HG03354 (cell line): Measurements from ENCODE around the gene ZNF282.

ENCODE experiments used
- ATAC-seq: cut with Tn5 transposase; IDR thresholded peaks from one replicate; pipeline ENCODE4 v1.9.1; 2021; ENCODE audit warnings: mild to moderate bottlenecking; ENCODE audit not compliant: unreplicated experiment, poor library complexity, severe bottlenecking

ZNF282 gene

DNA sequence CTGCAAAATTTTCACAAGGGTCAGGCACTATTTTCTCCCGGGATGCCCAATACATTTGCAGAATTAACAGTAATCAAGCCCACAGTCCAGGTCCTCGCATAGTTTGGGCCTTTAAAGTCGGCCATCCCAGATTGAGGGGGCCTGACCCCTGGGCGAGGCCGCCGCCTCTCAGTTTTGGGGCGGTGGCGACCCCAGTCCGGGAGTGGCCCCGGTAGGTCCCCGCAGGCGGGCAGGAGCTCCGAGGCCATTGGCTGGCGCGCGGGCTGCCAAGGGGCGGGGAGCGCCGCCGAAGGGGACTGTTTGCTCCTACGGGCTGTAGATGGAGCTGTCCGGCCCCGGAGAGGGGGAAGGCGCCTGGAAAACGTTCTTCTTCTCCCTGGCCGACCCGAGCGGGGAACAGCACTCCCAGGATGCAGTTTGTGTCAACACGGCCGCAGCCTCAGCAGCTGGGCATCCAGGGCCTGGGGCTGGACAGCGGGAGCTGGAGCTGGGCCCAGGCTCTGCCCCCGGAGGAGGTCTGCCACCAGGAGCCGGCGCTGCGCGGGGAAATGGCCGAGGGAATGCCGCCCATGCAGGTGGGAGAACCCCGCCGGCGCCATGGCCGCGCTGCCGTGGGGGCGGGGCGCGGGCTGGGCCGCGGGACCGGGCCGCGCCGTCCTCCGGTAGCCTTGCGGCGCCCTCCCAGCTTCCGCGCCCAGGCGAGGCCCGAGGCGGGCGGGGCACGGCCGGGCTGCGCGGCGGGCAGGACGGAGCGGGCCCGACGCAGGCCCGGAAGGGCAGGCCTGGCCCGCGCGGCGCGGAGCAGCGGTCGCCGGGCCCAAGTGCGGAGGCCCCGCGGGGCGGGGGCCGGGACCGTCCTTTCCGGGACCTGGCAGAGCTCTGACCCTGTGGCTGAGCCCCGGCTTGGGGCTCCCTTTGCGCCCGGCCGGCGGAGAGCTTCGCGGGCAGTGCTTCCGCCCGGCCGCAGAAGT, at the start of gene ZNF282:
ZNF282 (plus strand) TSS at position 367 of the 971 bp plus-strand sequence; CDS start at position 411, 44 bp downstream.
- peak; percentile 93 for ATAC-seq

DNA sequence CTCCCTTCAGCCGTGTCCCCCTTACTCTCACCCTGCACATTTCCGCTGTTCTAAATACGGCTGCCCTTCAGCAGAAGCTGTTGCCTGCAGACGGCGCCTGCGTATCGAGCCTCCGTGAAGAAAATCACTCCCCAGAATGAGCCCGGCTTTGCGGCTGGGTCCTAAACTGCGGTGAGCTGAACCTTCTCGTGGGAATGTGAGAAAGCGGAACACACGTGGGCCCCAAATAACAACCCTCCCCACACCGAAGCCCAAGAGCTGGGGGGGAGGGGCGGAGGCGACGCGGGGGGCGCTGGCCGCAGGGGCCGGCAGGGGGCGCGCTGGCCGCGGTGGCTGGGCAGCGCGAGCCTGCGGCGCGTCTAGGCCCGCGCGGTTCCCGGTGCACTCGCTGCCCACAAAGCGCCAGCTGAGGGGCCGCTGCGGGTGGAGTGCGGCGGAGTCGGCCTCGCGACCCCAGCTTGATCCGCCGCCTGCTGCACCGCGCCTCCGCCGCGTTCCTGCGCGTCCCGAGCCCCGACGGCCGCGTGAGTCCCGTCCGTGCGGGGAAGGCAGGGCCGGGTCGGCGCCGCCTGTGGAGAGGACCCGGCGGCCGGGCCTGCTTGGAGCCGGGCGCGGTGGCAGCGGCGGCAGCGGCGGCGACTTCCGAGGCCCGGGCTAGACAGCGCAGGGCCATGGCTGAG, 48.1 kb upstream of the ZNF282 start, which contains the start of gene ZNF398:
ZNF398 (plus strand) TSS at position 382 of the 680 bp plus-strand sequence; CDS start at position 672, 290 bp downstream.
- ATAC-seq = peak; percentile 75

DNA sequence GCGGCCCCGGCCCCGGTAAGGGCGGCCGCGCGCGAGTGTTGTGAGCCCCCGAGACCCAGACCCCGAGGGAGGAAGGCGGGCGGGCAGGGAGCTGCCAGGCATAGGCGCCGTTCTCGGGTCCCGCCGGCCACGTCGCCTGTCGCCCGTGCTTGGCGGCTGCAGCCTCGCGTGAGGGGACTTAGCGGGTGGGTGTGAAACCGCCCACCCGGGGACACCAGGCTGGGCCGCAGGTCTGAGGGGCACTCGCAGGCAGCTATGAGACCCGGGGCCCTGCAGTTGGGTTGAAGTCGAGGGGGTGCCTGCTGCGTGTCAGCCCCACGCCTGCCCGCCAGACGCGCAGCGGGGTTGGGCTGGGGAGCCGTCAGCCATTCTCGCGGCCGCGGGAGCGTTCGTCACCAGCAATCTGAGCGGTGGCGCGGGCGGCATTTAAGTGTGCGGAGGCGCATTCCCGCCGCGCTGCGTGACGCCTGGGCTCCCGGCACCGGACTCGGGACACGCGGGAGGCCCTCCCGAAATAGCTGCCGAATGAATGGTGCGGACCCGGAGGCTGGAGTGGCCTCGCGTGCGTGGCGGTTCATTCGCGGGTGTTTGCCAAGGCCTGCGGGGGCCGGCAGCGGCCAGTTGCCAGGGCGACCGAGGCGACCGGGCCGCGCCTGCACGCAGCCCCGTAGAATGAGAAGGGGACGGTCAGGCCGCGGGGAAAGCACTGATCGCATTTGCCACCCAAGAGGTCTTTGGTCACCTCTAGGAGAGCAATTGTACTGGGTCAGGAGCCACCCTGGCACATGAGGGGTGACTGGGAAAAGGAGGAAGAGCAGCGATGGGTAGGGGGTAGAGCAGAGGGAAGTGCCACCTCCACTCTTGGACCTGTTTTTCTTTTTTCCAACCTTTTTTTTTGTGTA, 47.3 kb upstream of the ZNF282 start:
- peak; percentile 45 for ATAC-seq

DNA sequence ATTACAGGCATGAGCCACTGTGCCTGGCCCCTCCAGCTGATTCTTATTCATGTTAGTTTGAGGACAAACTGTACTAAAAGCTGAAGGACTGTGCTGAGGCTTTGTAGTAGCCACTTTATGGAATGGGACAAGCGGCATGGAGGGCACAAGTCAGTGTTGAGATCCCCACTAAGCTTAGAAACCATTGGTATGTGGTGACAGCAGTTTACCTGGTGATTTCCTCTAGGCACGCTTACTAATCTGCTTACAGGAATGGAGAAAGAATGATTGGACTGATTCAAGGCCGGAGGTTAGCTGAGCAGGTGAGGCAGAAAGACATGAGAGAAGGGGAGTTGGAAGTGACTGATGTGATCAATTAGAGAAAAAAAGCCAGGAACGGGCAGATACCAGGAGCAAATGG, 44.4 kb upstream of the ZNF282 start:
- ATAC-seq = no peak

GRCh38 chr7:149153346-149153745, 42.0 kb upstream of the ZNF282 start:
- no peak for ATAC-seq

DNA sequence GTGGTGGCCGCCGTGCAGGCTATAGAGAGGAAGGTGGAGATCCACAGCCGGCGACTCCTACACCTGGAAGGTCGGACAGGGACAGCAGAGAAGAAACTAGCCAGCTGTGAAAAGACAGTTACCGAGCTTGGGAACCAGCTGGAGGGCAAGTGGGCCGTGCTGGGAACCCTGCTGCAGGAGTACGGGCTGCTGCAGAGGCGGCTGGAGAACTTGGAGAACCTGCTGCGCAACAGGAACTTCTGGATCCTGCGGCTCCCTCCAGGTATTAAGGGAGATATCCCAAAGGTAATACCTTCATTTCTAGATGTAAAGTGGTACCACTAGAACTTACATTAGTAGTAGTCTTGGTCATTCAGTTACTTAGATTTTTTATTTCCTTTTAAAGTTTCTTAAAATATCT, 41.3 kb upstream of the ZNF282 start:
- no peak for ATAC-seq

GRCh38 chr7:149156898-149157297, 38.4 kb upstream of the ZNF282 start:
- ATAC-seq = no peak

DNA sequence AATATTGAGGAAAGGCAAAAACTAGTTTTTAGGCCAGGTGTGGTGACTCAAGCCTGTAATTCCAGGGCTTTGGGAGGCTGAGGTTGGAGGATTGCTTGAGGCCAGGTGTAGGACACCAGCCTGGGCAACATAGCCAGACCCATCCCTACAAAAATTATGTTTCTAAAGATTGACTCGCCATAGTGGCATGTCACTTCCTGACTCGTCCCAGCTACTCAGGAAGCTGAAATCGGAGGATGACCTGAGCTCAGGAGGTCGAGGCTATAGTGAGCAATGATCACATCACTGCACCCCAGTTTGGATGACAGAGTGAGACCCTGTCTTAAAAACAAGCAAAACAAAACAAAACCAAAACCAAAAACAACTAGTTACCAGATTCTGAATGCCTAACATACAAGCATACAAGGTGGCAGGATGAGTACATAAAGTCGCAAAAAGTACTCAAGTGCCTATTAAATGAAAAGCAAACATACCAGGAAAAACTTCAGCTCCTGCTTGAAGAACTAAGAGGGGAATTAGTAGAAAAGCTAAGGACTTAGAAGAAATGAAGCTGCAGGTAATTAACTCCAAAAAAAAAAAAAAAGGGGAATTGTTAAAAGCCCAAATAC, 34.0 kb upstream of the ZNF282 start:
- ATAC-seq = no peak

GRCh38 chr7:149166142-149166541, 29.2 kb upstream of the ZNF282 start:
- ATAC-seq = no peak

- no peak for ATAC-seq
These were observed 28.6 kb upstream of the ZNF282 start for GRCh38 chr7:149166630-149167352.

DNA sequence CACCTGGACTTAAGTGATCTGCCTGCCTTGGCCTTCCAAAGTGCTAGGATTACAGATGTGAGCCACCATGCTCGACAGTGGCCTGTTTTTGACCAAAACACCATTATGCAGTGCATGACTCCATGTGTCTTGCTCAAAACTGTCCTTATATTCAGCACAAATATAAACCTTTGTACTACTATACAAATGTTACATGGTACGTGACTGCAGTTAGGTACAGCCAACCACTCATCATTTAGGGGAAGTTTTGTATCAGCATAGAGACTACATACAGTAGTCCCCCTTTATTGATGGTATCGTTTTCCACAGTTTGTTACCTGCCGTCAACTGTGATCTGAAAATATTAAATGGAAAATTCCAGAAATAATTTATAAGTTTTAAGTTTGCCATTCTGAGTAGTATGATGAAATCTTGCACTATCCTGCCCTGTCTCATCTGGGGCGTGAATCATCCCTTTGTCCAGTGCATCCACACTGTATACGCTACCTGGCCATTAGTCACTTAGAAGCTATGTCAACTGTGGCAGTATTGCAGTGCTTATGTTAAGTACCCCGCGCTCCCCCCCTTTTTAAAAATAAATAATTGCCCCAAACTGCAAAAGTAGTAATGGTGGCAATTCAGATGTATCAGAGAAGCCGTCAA, 23.3 kb upstream of the ZNF282 start:
- no peak for ATAC-seq

- ATAC-seq = no peak
These were observed 22.8 kb upstream of the ZNF282 start for GRCh38 chr7:149172534-149172920.

- no peak for ATAC-seq
These were observed 20.2 kb upstream of the ZNF282 start for GRCh38 chr7:149175150-149175549.

- no peak for ATAC-seq
These were observed 16.1 kb upstream of the ZNF282 start for GRCh38 chr7:149179241-149179640.

DNA sequence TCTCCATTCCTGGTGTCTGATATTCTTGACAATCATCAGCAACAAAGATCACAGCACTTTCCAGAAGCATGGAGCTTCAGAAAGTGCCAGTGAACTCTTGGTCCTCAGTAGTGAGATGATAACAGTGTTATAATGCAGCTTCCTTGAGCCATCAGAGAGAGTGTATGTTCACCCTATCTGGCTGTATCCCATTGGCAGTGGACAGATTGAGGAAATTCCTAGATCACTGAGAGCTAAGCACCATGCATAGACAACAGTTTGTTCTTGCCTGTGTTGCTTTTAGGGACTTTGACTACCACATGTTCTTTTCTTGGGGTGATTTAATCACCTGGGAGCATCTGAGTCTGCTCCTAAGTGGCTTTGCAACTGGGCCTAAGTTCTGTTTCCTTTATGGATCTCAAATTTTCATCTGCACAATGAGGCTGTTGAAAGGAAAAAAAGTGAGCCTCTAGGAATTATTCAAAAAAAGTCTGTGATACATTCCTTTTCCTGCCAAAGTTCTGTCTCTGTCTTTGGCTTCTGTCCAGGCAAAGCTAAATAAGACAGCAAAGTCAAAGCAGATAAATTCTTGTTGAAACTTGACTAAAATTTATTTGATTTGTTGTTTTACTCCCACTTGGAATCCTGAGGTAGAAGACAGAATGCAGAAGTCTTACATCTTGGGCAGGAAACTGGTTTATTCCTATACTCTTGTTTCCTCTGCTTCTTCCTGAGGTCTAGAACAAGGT, 14.5 kb upstream of the ZNF282 start:
- no peak for ATAC-seq

DNA sequence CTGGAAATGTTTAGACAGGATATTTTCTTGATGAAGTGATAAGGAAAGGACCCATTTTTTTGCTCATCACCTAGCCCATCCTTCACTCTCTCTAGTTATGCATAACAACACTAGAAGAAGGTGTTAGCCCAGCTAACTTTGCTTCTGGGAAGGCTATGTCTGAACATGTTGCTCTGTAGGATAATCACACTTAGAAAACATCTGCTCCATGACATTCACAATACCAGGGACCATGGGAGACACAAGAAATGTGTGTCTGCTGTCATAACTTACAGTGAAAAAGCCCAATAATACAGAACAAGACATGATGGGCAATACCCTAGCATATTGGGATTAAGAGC, 13.9 kb upstream of the ZNF282 start:
- no peak for ATAC-seq

- no peak for ATAC-seq
These were observed 11.1 kb upstream of the ZNF282 start for GRCh38 chr7:149184274-149184673.

DNA sequence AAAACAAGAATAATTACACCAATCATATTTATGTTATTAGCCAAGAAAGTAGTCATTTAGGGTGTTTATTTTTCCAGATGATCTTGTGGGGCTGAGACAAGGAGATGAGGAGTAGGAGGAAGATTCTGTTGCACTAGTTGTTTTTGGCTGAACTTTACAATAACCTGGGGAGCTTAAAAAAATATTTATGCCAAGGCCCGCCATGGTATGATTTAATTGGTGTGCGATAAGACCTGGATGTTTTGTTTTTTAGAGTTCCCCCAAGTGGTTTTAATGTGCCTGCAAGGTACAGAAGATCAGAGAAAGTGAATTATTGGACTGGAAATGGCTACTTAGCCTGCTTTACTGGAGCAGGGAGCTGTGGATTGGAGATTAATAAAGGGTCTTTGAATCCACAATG, 7.1 kb upstream of the ZNF282 start:
- ATAC-seq = no peak
